Activated CD8-positive, alpha-beta memory T cell treated with anti-CD3 and anti-CD28 coated beads for 24 hours (primary cell): Measurements from ENCODE around the gene CYP27A1.

ENCODE experiments used
- DNase-seq: peaks from one replicate; pipeline ENCODE4 v3.0.0-alpha.2; 2020

Gene CYP27A1

DNA sequence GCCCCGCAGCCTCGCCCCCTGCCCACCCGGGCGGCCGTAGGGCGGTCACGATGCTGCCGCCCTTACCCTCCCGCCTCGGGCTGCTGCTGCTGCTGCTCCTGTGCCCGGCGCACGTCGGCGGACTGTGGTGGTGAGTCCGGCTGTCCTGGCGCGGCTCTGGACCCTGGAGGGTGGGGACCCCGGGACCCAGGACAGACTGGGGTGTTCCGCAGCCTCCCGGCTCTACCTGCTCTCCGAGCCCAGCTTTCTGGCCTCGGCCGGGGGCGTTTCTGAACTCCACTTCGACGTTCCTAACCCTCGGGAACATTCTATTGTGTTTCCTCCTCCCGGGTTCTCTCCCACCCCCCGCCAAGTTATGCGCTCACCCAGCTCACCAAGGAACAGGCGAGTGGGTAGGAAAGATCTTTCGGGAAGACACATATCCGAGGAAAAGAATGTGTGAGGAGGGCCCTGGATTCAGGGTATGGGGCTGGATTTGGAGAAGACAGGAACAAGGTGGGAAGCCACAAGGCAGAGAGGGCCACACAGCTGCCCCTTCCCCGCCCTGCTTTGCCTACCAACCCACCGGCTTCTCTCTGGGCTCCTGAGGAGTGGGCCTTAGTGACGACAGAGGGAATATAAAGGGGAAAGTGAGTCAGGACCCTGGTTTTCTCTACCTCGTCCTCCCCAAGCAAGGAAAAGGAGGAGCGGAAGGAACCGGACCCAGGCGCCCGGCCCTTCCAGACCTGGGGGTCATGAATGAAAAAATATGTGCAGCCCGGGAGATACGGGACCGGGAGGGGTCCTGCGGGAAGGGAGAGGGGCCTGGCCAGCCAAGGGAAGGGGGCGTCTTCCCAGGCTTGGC, 78.3 kb downstream of the CYP27A1 start:
- peak; percentile 57 for DNase-seq

DNA sequence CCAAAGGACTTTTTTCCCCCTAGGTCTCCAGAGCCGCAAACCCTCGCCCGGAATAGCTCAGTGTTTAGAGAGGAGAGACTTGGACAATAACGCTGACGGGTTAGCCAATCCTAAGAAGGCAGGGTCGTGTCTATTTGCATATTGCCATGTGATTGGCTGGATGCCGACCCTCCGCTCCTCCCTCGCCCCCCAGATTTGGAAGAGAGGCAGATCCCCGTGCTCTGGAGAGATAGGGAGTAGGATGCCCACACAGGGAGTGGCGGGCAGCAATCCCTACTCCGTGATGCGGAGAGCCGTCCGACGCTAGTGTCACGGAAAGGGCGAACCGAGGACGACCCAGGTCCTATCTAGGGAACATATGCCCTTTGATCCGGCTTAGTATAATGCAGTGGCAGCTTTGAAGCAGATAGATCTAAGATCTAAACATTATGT, 79.0 kb downstream of the CYP27A1 start:
- DNase-seq = peak; percentile 62

- peak; percentile 51 for DNase-seq
Measured at GRCh38 chr2:218861645-218862318, 79.8 kb downstream of the CYP27A1 start.

- DNase-seq = no peak
Measured at GRCh38 chr2:218863021-218863520, 81.1 kb downstream of the CYP27A1 start.
